GM19240 (cell line): ENCODE measurements around the gene TPP2.

ENCODE experiments used
- DNase-seq: peaks from one replicate; pipeline ENCODE4 v3.0.0; 2011; ENCODE audit warnings: low spot score; ENCODE audit not compliant: insufficient read length

TPP2 gene

GRCh38 chr13:102692491-102692826 is 95.7 kb downstream of the TPP2 start:
- no peak for DNase-seq

- DNase-seq: no peak
Observed at GRCh38 chr13:102693250-102693649, 96.5 kb downstream of the TPP2 start.

DNA sequence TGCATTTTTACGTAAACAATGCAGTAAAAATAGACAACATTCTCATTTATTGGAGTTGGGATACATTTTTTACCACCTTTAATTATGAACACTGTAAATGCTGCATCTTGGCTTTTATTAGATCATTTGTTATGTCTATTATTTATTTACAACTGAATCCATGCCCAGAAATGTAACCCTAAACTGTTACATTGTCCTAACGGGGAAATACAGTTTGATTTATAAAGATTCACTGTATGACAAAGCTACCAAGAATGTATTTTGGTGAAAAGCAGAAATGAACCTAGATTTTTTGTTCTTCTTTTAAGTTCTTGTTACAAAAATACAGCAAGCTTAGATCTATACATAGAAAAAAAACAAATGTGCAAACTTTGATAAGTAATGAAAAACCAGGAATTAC is 97.0 kb downstream of the TPP2 start:
- no peak for DNase-seq

- no peak for DNase-seq
Observed at GRCh38 chr13:102694937-102695336, 98.2 kb downstream of the TPP2 start, which contains the start of gene METTL21C. Gene METTL21C, minus strand, starts transcription at chr13:102695044. Its CDS starts 546 bp downstream, at chr13:102694498.

DNA sequence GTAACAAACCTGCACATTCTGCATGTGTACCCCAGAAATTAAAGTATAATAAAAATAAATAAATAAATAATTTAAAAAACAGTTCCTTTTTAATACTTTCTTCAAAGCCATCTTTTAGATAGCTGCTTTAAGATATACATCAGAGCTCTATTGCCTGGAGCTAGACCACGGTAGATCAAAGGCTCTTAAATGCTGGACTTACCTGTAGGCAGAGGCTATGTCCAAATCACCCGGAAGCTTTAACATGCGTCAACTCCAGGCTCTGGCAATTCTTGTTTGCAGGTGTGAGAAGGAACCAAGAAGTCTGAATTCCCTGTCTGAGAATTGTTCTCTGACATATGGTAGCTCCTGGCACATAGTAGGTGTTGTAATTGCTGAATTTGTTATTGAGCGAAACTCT is 99.7 kb downstream of the TPP2 start:
- DNase-seq: no peak

- no peak for DNase-seq
Observed at GRCh38 chr13:102697264-102697663, 100.5 kb downstream of the TPP2 start.

DNA sequence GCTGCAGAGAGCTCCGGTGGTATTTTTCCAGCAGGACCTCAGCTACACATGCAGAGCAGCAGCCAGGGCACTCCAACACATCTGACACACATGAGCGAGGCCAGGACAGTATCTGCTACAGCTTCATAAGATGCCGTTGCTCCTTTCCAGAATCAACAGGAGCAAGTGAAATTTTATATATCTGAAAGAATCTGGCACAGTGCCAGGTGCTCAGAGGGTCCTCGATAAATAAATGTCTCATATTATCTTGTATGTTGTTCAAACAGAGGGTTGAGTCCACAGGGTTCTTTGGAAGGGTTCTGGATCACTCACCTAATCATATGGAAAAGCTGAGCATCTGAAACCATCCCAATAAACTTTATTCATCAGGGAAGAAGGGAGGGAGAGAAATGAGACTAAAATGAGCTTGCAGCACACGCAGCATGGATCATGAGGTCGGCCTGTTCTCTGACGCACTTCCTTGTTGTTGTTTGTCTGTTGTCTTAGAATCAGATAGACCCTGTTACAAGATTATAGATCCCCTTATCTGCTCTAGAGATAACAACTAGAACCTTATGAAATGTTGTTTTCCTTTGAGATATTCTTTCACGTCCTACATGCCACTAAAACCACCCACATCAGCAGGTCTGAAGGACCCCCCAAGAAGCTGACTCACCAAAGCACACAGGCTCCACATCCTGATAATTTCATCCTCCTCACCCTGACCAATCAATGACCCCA is 101.3 kb downstream of the TPP2 start:
- DNase-seq: no peak

- DNase-seq: no peak
Observed at GRCh38 chr13:102698649-102698980, 101.8 kb downstream of the TPP2 start.

DNA sequence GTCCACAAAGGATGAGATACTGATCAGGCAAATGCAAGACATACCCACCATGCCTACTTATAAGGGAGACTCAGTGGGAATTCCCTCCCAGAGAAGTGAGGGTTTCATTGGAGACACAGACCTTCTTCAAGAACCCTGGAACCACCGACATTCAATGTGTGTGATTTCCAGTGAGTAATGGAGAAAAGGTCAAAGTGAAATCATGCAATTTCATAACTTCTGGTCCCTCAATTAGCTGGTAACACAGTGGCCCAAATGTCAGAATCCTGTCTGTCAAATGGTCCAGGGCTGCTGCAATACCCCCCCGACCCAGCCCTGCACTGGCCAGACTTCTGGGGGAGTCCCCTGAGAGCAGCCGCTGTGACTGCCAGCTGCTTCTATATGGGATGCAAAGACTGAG is 102.7 kb downstream of the TPP2 start:
- no peak for DNase-seq

DNA sequence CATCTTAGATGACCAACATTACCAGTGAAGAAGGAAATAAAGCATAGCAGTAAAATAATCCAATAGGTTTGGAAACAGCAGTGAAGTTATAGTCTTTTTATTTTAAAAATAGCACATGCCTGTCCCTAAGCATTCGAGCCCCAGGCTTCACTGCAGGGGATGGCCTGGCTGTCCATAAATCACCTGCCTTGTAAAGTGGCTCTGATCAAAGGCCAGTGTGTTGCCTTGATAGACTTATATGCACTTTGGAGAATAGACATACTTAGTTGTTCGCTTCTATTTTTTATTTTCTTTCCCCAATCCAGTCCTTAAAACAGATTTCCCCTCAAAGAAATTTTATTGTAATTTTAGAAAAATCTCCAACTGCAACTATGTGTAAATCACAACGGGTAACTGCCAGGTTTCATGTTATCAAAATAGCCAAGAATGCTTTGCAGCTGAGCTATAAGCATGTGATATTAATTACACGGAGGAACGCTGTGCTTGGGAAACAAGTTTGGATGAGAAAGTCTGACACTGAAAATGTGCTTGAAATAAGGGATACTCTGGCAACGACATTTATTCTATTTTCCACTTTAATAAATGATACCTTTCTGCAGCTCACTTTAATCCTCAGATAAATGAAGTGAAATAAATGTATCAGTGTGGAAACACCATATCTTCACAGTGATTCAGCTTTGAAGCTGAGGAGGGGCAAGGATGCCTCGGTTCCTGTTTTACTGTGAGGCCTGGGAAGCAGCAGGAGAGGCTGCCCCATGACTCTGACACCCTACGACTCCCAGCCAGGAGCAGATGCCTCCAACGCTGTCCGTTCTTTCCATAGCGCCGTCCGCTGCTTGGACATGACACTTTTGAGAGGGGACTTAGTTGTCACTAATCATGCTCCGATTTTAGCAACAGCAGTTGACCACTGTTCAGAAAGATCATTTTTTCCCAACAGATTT is 103.6 kb downstream of the TPP2 start:
- DNase-seq: no peak

DNA sequence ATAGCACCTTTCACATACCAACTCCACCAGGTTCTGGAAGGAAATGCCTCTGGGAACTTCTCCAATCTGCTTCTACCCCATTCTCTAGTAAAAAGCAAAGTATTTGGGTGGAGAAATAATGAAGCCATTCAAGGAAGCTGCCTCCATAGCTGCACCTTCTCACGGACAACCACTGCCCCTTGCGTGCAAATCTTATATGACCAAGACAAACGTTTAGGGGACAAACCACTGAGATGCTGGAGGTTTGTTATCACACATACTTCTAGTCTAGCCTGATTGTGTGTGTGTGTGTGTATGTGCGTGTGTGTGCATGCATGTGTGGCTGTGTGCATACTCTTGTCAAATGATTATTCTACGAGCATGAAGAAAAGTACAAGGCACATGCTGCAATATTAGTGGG is 104.5 kb downstream of the TPP2 start:
- DNase-seq: no peak

- DNase-seq: no peak
Observed at GRCh38 chr13:102702965-102703725, 106.4 kb downstream of the TPP2 start.

DNA sequence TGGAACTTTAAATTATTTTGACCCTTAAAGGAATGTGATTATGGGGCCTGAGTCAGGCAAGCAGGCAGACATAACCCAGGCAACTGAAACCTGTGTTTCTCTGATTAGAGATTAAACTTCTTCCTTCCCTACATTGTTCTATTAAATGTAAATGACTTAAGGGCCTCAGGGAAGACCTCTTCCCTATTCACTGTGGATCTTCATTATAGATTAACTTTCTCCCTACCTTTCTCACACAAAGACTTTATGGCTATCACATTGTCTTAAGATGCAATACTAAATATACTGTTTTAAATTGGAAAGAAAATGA is 106.9 kb downstream of the TPP2 start:
- no peak for DNase-seq

GRCh38 chr13:102704238-102705058 is 107.7 kb downstream of the TPP2 start:
- DNase-seq: no peak

DNA sequence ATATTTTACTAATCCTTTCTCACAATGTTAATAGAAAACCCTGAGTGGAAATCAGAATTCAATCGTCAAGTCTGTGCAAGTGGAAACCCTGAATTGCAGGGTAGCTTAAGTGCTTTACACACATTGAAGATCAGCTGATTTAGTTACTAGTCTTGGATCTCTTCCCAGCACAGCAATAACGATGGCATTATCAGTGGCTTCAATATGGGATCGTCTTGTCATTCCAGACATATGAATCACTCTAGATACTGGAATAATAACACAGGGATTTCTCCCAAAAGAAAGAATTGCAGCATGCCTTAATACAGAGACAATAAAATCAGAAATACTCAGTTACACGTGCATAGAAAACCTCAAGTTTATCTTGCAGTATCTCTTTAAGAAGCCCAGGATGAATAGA is 110.7 kb downstream of the TPP2 start:
- DNase-seq: no peak

DNA sequence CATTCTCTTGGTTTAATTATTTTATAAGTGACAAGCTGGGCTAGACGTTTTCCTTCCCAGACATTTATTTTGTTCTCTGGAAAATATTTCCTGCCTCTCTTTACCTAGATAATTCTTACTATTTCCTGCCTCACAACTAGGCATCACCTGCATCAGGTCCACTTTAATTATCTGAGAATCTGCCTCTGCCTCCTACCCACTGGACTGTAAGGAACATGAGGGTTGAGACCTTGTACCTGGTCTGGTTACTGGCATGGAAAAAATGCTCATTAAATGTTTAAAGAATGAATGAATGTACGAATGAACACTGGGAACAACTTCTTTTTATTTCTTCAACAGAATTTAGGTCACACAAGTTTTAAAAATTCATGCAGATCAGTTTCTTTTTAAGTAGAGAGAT is 111.4 kb downstream of the TPP2 start:
- DNase-seq: no peak

GRCh38 chr13:102708991-102709390 is 112.2 kb downstream of the TPP2 start:
- DNase-seq: no peak

- no peak for DNase-seq
Observed at GRCh38 chr13:102709536-102709935, 112.8 kb downstream of the TPP2 start.

- DNase-seq: no peak
Observed at GRCh38 chr13:102710261-102710679, 113.5 kb downstream of the TPP2 start.

- DNase-seq: no peak
Observed at GRCh38 chr13:102715447-102715846, 118.7 kb downstream of the TPP2 start.

GRCh38 chr13:102718746-102719145 is 122.0 kb downstream of the TPP2 start:
- no peak for DNase-seq
